22Rv1 (cell line): ENCODE data around the gene RBMS1.

Experiments used
- ZFX ChIP-seq: fragments of 450-650 bp; IDR thresholded peaks from 2 replicates; pipeline ENCODE4 v1.6.1; 2017; ENCODE audit warnings: antibody characterized with exemption, borderline replicate concordance
- TF ChIP-seq, protein P1 (sequence below): fragments of 450-650 bp; IDR thresholded peaks from 2 replicates; pipeline ENCODE4 v1.5.1; 2017; ENCODE audit warnings: mild to moderate bottlenecking

- TF ChIP-seq, protein P1, sequence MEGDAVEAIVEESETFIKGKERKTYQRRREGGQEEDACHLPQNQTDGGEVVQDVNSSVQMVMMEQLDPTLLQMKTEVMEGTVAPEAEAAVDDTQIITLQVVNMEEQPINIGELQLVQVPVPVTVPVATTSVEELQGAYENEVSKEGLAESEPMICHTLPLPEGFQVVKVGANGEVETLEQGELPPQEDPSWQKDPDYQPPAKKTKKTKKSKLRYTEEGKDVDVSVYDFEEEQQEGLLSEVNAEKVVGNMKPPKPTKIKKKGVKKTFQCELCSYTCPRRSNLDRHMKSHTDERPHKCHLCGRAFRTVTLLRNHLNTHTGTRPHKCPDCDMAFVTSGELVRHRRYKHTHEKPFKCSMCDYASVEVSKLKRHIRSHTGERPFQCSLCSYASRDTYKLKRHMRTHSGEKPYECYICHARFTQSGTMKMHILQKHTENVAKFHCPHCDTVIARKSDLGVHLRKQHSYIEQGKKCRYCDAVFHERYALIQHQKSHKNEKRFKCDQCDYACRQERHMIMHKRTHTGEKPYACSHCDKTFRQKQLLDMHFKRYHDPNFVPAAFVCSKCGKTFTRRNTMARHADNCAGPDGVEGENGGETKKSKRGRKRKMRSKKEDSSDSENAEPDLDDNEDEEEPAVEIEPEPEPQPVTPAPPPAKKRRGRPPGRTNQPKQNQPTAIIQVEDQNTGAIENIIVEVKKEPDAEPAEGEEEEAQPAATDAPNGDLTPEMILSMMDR = no peak
- no peak for TF ChIP-seq ZFX
Observed at GRCh38 chr2:160392201-160392600, 101.4 kb downstream of the RBMS1 start.
